ENCODE measurements around the gene EIF3K. TPM values are rescaled to one million over a fixed set of nuclear protein-coding genes. Genes with fewer than 3 reads are reported as not detected.
A peak's percentile ranks its signal among the peaks of the same experiment; 100 is the strongest.

The EIF3K gene
- total RNA-seq, 1 donor from 2014 or later = 229 TPM

- Histone ChIP-seq H3K4me3 (no peak overlapping the region), H3K4me1 (peaks cover 97% of the 10 kb centered on the region), H3K27me3 (ENCODE audit: low read depth) (no peaks in the 10 kb centered on the region), H3K27ac (peak overlapping the region; percentile 91), H3K9me3 (no peaks in the 10 kb centered on the region), H3K36me3 (peaks cover 3% of the 10 kb centered on the region)
- no peak for TF ChIP-seq CTCF (IDR thresholded peaks at IDR 0.05)
- ATAC-seq (peak; percentile 75 to 78), DNase-seq (peak; percentile 80)
- intact Hi-C loops (cut with DNase I) = no loop called here
Observed at GRCh38 chr19:38684078-38684861, 65.3 kb downstream of the EIF3K start.

- TF ChIP-seq CTCF (IDR thresholded peaks at IDR 0.05) = no peak
- peaks cover 98% of the 10 kb centered on the region for H3K4me1 ChIP-seq
- intact Hi-C loops (cut with DNase I) = no loop called here
- DNase-seq (no peak), ATAC-seq (no peak)
- H3K36me3 ChIP-seq = no peaks in the 10 kb centered on the region
- H3K27ac ChIP-seq = peak overlapping the region; percentile 91
- H3K27me3 ChIP-seq (ENCODE audit: low read depth) = no peaks in the 10 kb centered on the region
- H3K4me3 ChIP-seq = no peak overlapping the region
- H3K9me3 ChIP-seq = no peaks in the 10 kb centered on the region
Observed at GRCh38 chr19:38684862-38685665, 66.1 kb downstream of the EIF3K start.

GRCh38 chr19:38685666-38686529 is 66.9 kb downstream of the EIF3K start:
- Histone ChIP-seq H3K27ac (peak overlapping the region; percentile 91), H3K9me3 (no peaks in the 10 kb centered on the region), H3K36me3 (no peaks in the 10 kb centered on the region), H3K4me1 (peaks cover 98% of the 10 kb centered on the region), H3K27me3 (ENCODE audit: low read depth) (no peaks in the 10 kb centered on the region), H3K4me3 (no peak overlapping the region)
- ATAC-seq (peak in 1 of 2 donors; percentile 2), DNase-seq (no peak)
- TF ChIP-seq CTCF (IDR thresholded peaks at IDR 0.05) = peak; percentile 46
- intact Hi-C loops (cut with DNase I) = no loop called here

- Histone ChIP-seq H3K27me3 (ENCODE audit: low read depth) (no peaks in the 10 kb centered on the region), H3K4me3 (no peak overlapping the region), H3K4me1 (peaks cover 99% of the 10 kb centered on the region), H3K36me3 (no peaks in the 10 kb centered on the region), H3K27ac (peak overlapping the region; percentile 91), H3K9me3 (no peaks in the 10 kb centered on the region)
- no peak for TF ChIP-seq CTCF (IDR thresholded peaks at IDR 0.05)
- no peak for DNase-seq
- intact Hi-C loops (cut with DNase I) = no loop called here
- ATAC-seq = no peak
Observed at GRCh38 chr19:38686530-38686888, 67.5 kb downstream of the EIF3K start.

Other genes with a start within 250 kb of the EIF3K start
- gene PSMD8, start 244.6 kb upstream of the EIF3K start, total RNA-seq = 113 TPM
- gene GGN, start 231.2 kb upstream of the EIF3K start, total RNA-seq = 0.59 TPM
- 0.62 TPM for gene SPRED3, start 230.5 kb upstream of the EIF3K start, total RNA-seq
- 21.1 TPM for gene FAM98C, start 216.1 kb upstream of the EIF3K start, total RNA-seq
- gene RASGRP4, start 193.0 kb upstream of the EIF3K start, total RNA-seq = 13.5 TPM
- gene RYR1, start 185.5 kb upstream of the EIF3K start, total RNA-seq = 9.2 TPM
- gene MAP4K1, start 1.2 kb upstream of the EIF3K start, total RNA-seq = 11.4 TPM
- gene ACTN4, start 28.5 kb downstream of the EIF3K start, total RNA-seq = 454 TPM
- gene CAPN12, start 125.3 kb downstream of the EIF3K start, total RNA-seq = 18.2 TPM
- gene LGALS7, start 154.3 kb downstream of the EIF3K start, total RNA-seq = not detected
- not detected for gene LGALS7B, start 170.0 kb downstream of the EIF3K start, total RNA-seq
- 4.2 TPM for gene LGALS4, start 193.8 kb downstream of the EIF3K start, total RNA-seq
- gene ECH1, start 212.6 kb downstream of the EIF3K start, total RNA-seq = 227 TPM
- 274 TPM for gene HNRNPL, start 230.8 kb downstream of the EIF3K start, total RNA-seq

Measured in lower lobe of right lung (tissue), 2 donors.